GM06990 (cell line): ENCODE data around the gene SPTLC3.

Experiments
- DNase-seq: peaks from one replicate; pipeline ENCODE4 v3.0.0-alpha.2; 2011; ENCODE audit not compliant: insufficient read length; ENCODE audit errors: extremely low read depth
- H3K27me3 ChIP-seq: replicated peaks from 2 replicates; pipeline ENCODE4 v1.6.0; 2011; ENCODE audit warnings: low read length; ENCODE audit not compliant: control insufficient read depth, insufficient read depth
- H3K36me3 ChIP-seq: 2 replicates; pipeline ENCODE4 v1.5.1; 2011; ENCODE audit warnings: low read length; ENCODE audit not compliant: control insufficient read depth, insufficient read depth
- H3K4me3 ChIP-seq: replicated peaks from 2 replicates; pipeline ENCODE4 v1.5.1; 2011; ENCODE audit warnings: low read depth, mild to moderate bottlenecking, control low read depth, low read length
- CTCF ChIP-seq: IDR thresholded peaks from 2 replicates; pipeline ENCODE4 v1.5.1; 2011; ENCODE audit warnings: low read length, control low read depth, mild to moderate bottlenecking, inconsistent platforms; ENCODE audit not compliant: insufficient read depth, poor library complexity, severe bottlenecking

Gene SPTLC3

DNA sequence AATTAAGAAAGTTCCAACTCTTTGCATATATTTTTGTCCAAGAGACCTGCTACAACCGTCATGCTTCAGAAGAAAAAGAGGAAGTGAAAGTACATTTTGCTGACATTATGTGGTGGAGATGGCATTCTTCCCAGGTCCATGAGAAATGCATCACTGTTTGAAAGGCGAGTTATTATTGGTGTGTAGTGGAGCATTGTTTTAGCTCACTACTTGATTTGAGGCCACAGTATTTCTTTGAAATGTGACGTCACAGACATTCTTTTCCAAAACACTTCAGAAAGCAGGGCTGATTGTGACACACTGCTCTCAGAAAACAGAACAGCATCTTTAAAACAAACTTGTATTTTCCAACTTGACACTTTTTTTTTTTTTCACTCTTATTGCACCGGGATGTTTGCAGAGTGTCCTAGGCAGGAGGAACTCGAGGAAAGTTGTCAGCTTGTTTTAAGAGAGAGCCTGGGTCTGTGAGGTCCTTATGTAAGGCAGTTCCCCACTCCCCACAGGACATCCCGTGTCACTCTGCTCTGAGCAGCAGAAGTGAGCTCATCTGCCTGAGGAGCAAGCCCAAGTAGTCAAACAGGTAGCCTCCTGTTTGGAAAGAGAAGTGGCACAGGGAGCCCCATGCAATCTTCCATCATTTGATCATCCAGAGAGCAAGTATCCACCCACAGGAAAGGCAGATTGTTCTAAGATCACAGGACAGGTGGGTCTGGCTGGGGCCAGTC, 1.1 kb downstream of the SPTLC3 start:
- peak; percentile 32 for DNase-seq
- TF ChIP-seq CTCF = no peak
- Histone ChIP-seq H3K4me3 (no peak overlapping the region), H3K27me3 (no peaks in the 10 kb centered on the region), H3K36me3 (no peaks in the 10 kb centered on the region)

DNA sequence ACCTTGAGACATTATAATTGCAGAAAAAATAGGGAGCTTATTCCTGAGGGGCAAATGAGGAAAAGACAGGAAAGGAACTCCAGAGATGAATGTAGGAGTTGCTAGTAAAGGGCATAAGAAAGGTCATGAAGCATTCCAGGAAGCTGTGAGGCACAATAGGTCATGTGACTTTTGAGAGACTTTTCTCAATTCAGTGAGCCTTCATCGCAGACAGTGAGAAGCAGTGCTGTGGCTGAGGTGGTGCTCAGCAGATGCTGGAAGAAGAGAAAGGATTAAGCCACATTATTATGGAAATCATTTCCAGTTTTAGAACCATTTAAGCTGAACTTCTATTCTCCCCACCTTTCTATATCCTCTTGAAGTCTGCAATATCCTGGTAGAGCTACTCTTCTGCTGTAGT, 4.1 kb downstream of the SPTLC3 start:
- no peak for TF ChIP-seq CTCF

DNA sequence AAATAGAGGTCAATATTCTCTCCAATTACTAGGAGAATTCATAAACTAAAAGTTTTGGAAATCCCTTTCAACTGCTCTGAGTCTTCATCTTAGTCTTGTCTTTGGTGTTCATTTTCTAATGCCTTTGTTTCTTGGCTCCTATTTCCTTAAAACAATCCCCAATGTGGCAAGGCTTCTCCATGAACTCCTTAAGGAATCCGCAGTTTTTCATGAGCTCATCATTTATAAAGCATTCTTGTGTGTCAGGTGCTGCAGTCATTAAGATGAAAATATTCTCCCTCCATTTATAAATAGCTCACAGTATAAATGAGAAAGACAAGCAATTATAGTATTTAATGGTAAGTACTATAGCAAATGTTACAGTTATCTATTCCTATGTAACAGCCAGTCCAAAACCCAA, 4.6 kb downstream of the SPTLC3 start:
- H3K36me3 ChIP-seq = no peaks in the 10 kb centered on the region
- H3K4me3 ChIP-seq = no peak overlapping the region
- H3K27me3 ChIP-seq = no peaks in the 10 kb centered on the region
- TF ChIP-seq CTCF = no peak
- no peak for DNase-seq

More for the DNA sequence above, 4.1 kb downstream of the SPTLC3 start:
- DNase-seq = no peak
- Histone ChIP-seq H3K27me3 (no peaks in the 10 kb centered on the region), H3K36me3 (no peaks in the 10 kb centered on the region), H3K4me3 (no peak overlapping the region)

GRCh38 chr20:13017235-13017634, 8.5 kb downstream of the SPTLC3 start:
- Histone ChIP-seq H3K27me3 (no peaks in the 10 kb centered on the region), H3K36me3 (no peaks in the 10 kb centered on the region), H3K4me3 (no peak overlapping the region)
- no peak for TF ChIP-seq CTCF
- DNase-seq = no peak

GRCh38 chr20:13017883-13018535, 9.2 kb downstream of the SPTLC3 start:
- Histone ChIP-seq H3K27me3 (no peaks in the 10 kb centered on the region), H3K4me3 (no peak overlapping the region), H3K36me3 (no peaks in the 10 kb centered on the region)
- TF ChIP-seq CTCF = no peak
- DNase-seq = no peak
